IPS-15b (cell line): ENCODE measurements around the gene MIB1.

Source experiments
- H3K27me3 ChIP-seq: one replicate; pipeline ENCODE4 v1.6.1; 2013; ENCODE audit warnings: low read length; ENCODE audit not compliant: control insufficient read depth, insufficient read depth
- H3K36me3 ChIP-seq: one replicate; pipeline ENCODE4 v1.6.1; 2013; ENCODE audit warnings: low read length; ENCODE audit not compliant: control insufficient read depth, insufficient read depth
- H3K4me1 ChIP-seq: one replicate; pipeline ENCODE4 v1.6.1; 2013; ENCODE audit warnings: mild to moderate bottlenecking, low read length; ENCODE audit not compliant: control insufficient read depth, insufficient read depth
- H3K4me3 ChIP-seq: one replicate; pipeline ENCODE4 v1.5.1; 2013; ENCODE audit warnings: low read depth, low read length
- H3K9ac ChIP-seq: one replicate; pipeline ENCODE4 v1.6.1; 2013; ENCODE audit warnings: low read depth, mild to moderate bottlenecking, low read length
- H3K9me3 ChIP-seq: one replicate; pipeline ENCODE4 v1.6.1; 2013; ENCODE audit warnings: mild to moderate bottlenecking, low read length; ENCODE audit not compliant: control insufficient read depth, insufficient read depth

The MIB1 gene

DNA sequence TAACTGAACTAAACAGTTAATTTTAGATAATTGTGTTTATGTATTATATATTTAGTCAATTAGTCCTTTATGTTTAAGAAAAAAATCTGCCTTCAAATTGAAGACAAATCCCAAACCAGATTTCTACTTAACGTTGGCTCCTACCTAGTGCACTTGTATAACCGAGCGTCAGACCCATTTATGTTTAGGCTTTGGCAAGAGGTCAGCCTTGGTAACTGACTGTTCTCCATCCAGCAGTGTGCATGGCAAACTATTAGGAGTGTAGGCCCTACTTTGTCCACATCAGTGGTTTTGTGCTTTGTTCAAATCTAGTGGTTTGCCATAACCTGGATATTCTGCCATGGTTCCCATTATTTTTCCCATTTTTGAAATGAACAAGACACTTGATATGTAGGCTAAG lies 114.8 kb downstream of the MIB1 start:
- Histone ChIP-seq H3K27me3 (no peaks in the 10 kb centered on the region), H3K4me1 (no peaks in the 10 kb centered on the region), H3K9me3 (no peaks in the 10 kb centered on the region), H3K9ac (no peak overlapping the region), H3K36me3 (peaks cover 5% of the 10 kb centered on the region), H3K4me3 (no peak overlapping the region)

DNA sequence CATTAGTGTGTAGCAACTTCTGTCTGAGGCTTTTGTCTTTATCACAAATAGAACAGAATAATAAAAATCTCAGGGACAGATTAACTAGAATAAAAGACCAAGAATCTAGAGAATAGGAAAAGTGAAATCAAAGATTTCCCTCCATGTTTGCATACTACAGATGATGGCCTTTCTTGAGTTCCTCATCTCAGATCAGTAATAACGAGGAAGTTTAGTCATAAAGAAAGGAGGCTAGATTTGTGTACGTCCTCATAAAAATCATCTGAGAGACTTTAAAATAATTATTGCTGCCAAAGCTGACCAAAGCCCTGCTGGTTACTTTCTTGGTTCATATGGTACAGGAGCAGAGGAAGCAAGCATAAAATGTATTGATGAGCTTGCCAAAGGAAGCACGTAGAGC lies 117.3 kb downstream of the MIB1 start:
- Histone ChIP-seq H3K4me1 (no peaks in the 10 kb centered on the region), H3K9me3 (no peaks in the 10 kb centered on the region), H3K36me3 (peaks cover 9% of the 10 kb centered on the region), H3K4me3 (no peak overlapping the region), H3K27me3 (no peaks in the 10 kb centered on the region), H3K9ac (no peak overlapping the region)

DNA sequence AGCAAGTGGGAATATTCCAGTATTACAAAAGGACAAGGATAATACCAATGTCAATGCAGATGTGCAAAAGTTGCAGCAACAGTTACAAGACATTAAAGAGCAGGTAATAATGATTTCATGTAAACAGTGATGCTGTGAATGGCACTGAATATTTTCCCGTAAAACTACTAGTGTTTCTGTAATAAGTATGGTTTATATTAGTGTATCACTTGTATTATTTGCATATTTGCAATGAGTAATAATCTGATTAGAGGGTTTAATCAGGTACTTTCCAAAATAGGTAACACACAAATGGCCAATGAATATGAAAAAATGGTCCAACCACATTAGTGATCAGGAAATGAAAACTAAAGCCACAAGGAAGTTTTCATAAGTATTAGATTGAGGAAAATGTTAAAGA lies 118.0 kb downstream of the MIB1 start:
- no peaks in the 10 kb centered on the region for H3K4me1 ChIP-seq
- H3K9me3 ChIP-seq = no peaks in the 10 kb centered on the region
- no peak overlapping the region for H3K9ac ChIP-seq
- H3K36me3 ChIP-seq = peaks cover 14% of the 10 kb centered on the region
- H3K27me3 ChIP-seq = no peaks in the 10 kb centered on the region
- no peak overlapping the region for H3K4me3 ChIP-seq

DNA sequence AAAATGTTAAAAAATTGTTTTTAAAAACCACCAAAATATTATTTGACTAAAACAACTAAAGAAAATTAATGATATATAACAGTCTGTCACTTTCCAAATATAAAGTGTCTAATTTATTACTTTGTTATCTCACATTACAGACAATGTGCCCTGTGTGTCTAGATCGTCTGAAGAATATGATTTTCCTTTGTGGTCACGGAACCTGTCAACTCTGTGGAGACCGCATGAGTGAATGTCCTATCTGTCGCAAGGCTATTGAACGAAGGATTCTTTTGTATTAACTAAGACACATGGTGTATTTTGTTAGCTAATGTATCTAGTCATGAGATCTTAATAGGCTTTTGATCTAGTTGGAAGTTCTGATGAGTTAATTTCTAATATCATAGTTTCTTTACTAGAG lies 123.8 kb downstream of the MIB1 start:
- Histone ChIP-seq H3K36me3 (peaks cover 9% of the 10 kb centered on the region), H3K27me3 (no peaks in the 10 kb centered on the region), H3K4me1 (no peaks in the 10 kb centered on the region), H3K9ac (no peak overlapping the region), H3K9me3 (no peaks in the 10 kb centered on the region), H3K4me3 (no peak overlapping the region)

DNA sequence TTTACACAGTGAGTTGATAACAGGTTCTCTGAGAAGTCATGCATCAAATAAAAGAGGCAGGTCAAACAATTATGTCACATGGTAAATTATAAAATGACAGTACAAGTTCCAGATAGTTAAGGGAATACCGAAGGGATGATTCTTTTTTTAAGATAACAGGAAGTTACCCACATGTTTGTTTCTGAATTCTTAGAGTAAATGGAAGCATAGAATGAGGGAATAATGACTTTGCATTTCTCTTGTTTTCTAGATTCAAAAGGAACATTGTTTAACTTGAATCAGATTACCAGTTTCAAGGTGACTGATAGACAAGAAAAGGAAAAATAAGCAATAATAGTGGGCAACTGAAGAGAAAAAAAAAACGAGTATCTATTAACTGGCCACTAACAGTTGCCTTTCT lies 124.5 kb downstream of the MIB1 start:
- H3K4me1 ChIP-seq = no peaks in the 10 kb centered on the region
- H3K27me3 ChIP-seq = no peaks in the 10 kb centered on the region
- H3K9ac ChIP-seq = no peak overlapping the region
- H3K4me3 ChIP-seq = no peak overlapping the region
- no peaks in the 10 kb centered on the region for H3K9me3 ChIP-seq
- H3K36me3 ChIP-seq = peaks cover 9% of the 10 kb centered on the region

DNA sequence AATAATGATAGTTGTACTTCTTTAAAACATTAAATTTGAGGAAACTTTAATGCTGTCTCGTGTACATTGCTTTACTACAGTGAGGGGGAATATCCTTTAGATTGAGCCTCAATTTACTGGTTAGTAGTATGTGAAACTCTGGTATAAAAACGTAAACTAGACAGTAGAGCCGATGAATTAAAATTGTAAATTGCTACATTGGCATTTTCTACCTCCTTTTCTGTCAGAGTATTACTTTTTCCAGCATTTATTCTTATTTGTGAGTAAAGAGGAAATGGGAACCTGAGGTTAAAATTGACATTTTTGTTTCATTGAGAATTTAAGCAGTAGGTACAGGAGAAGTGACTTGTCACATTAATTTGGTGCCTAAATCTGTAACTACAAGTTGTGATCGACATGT lies 128.2 kb downstream of the MIB1 start:
- no peaks in the 10 kb centered on the region for H3K36me3 ChIP-seq
- H3K4me3 ChIP-seq = no peak overlapping the region
- H3K4me1 ChIP-seq = no peaks in the 10 kb centered on the region
- no peaks in the 10 kb centered on the region for H3K27me3 ChIP-seq
- H3K9me3 ChIP-seq = no peaks in the 10 kb centered on the region
- H3K9ac ChIP-seq = no peak overlapping the region

DNA sequence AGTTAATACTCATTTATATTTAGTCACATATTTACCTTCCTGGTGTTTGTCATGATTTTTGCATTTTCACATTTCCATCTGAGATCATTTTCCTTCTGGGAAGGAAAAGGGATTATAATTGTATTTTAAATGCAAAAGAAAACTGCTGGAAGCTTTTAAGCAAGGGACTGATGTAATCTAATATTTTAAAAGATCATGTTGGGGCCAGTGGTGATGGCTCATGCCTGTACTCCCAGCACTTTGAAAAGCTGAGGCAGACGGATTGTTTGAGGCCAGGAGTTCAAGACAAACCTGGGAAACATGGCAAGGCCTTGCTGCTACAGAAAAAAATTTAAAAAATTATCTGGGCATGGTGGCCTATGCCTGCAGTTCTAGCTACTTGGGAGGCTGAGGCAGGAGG lies 149.0 kb downstream of the MIB1 start:
- Histone ChIP-seq H3K4me3 (no peak overlapping the region), H3K27me3 (no peaks in the 10 kb centered on the region), H3K4me1 (no peaks in the 10 kb centered on the region), H3K9ac (no peak overlapping the region), H3K36me3 (no peaks in the 10 kb centered on the region), H3K9me3 (no peaks in the 10 kb centered on the region)

DNA sequence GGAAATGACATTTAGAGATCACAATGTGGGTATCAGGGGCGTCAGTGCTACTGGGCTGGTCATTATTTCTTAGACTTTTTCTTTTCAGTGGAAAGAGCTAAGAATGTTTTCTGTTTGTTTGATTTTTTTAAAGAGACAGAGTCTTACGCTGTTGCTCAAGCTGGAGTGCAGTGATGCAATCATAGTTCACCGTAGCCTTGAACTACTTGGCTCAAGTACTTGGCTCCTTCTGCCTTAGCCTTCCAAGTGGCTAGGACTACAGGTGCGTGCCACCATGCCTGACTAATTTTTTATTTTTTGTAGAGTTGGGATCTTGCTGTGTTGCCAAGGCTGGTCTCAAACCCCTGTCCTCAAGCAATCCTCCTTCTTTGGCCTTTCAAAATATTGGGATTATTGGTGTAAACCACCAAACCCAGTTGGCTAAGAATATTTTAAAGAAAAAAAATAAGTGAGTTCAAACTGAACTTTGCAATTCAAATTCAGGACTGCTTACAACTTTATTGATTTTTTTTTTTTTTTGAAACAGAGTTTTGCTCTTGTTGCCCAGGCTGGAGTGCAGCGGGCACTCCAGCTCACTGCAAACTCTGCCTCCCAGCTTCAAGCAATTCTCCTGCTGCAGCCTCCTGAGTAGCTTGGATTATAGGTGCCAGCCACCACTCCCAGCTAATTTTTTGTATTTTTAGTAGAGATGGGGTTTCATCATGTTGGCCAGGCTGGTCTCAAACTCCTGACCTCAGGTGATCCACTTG lies 154.2 kb downstream of the MIB1 start:
- H3K9me3 ChIP-seq = no peaks in the 10 kb centered on the region
- H3K4me3 ChIP-seq = no peak overlapping the region
- H3K36me3 ChIP-seq = no peaks in the 10 kb centered on the region
- H3K9ac ChIP-seq = no peak overlapping the region
- H3K27me3 ChIP-seq = peaks cover 3% of the 10 kb centered on the region
- no peaks in the 10 kb centered on the region for H3K4me1 ChIP-seq

DNA sequence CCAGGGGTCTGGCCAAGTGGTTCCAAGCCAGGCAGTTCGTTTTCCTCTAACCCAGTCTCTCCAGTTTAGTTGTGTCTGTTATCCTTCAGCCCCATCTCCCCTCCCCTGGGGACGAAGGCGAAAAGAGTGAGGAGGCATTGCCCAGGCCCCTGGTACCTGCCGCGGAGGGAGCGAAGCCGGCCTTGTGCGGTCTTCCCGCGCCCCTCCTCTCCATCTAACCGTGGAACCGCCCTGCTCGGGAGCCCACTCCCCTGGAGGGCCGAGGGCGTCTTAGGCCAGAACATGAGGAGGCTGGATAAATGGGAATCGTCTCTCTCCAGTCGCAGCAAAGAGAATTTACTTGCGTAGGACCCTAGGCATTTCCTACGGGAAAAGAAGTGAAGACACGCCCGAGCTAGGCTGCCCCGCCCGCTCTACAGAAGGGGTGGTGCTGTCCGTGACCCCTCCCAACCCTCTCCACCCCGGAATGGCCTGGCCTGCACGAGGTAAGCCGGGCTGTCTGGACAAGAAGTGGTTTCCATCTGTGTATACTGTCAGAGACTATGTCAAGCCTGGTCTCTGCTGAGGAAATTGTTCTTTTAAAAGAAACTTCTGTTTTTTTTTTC lies 156.2 kb downstream of the MIB1 start:
- Histone ChIP-seq H3K4me1 (no peaks in the 10 kb centered on the region), H3K9ac (no peak overlapping the region), H3K36me3 (no peaks in the 10 kb centered on the region), H3K4me3 (peak overlapping the region; percentile 41), H3K27me3 (peaks cover 3% of the 10 kb centered on the region), H3K9me3 (no peaks in the 10 kb centered on the region)

DNA sequence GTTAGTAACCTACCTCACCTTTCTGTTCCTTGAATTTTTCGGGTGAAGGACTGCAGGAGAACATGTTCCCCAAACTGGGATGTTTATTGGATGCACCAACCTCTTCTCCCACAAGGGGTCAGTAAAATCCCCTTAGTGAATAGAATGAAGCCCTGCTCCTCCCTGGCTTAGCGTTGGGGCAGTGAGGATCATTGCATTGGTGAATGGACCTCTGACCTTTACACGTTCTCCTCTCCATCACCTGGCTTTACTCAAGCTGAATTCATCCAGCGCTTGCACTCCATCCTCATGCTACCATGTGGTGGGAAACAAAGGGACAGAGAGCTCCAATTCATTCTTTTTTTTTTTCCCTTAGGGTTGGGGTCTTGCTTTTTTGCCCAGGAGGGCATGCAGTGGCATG lies 157.2 kb downstream of the MIB1 start:
- Histone ChIP-seq H3K9me3 (no peaks in the 10 kb centered on the region), H3K4me1 (no peaks in the 10 kb centered on the region), H3K36me3 (no peaks in the 10 kb centered on the region), H3K9ac (no peak overlapping the region), H3K27me3 (peaks cover 3% of the 10 kb centered on the region), H3K4me3 (no peak overlapping the region)

DNA sequence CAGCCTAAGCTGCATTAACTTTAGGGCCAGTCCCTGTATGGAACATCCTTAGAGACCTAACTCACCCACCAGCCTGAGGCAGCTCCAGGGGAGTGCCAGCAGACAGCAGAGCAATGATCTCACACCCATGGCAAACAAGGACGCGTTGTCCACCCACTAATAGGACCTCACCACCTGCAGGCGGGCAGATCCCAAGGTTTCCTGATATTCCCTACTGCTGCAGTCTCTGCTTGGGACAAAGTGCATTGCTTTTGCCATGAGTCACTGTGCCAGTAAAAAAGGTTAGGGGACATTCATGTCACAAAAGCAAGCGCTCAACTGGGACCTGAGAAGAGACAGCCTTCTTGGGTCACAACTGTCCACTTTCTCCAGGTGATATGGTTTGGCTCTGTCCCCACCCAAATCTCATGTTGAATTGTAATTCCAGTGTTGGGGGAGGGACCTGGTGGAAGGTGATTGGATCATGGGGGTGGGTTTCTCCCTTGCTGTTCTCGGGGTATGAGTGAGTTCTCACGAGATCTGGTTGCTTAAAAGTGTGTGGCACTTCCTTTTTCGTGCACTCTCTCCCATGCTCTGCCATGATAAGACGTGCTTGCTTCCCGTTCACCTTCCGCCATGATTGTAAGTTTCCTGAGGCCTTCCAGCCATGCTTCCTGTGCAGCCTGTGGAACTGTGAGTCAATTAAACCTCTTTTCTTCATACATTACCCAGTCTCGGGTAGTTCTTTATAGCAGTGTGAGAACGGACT lies 160.2 kb downstream of the MIB1 start:
- Histone ChIP-seq H3K27me3 (peaks cover 5% of the 10 kb centered on the region), H3K36me3 (no peaks in the 10 kb centered on the region), H3K4me3 (no peak overlapping the region), H3K4me1 (no peaks in the 10 kb centered on the region), H3K9me3 (no peaks in the 10 kb centered on the region), H3K9ac (no peak overlapping the region)

DNA sequence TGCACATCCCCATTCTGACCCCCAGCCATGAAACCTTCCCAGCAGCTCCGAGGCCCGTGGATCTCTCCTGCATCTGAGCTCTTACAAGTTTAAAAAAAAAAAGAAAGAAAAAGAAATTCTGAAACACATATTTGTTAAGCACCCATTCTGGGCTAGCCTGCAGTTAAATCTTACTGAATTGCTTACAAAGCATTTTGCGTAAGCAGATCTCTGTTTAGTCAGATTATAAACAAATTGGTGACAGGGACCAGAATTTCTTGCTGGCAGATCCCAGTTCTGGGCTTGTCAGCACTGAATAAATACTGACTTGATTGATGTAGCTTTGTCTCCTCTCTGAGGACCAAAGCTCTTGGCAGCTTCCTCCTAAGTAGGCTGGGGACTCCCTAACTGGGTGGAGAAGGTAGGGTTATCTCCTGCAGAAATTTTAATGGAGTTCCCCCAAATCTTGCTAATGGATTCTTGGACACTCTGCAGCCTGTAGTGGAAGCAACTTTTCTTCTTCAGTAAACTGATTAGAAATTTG lies 160.9 kb downstream of the MIB1 start:
- no peak overlapping the region for H3K4me3 ChIP-seq
- no peaks in the 10 kb centered on the region for H3K9me3 ChIP-seq
- peaks cover 5% of the 10 kb centered on the region for H3K27me3 ChIP-seq
- no peaks in the 10 kb centered on the region for H3K36me3 ChIP-seq
- no peak overlapping the region for H3K9ac ChIP-seq
- no peaks in the 10 kb centered on the region for H3K4me1 ChIP-seq
